NOMO-1 (cell line): ENCODE results near the gene IQCK.
"Not testable (repeated sequence)": the region's sequence is repeated elsewhere in the genome, so short reads cannot be mapped to it uniquely, and the experiment has no call there.

Experiments
- DNase-seq, 2 experiments: peaks; one replicate each; lab custom pipeline; 2025; ENCODE audit not compliant: unreplicated experiment in 2 of 2; lab: John Stamatoyannopoulos, UW

The IQCK gene

GRCh38 chr16:19715566-19715965 is 2.5 kb upstream of the IQCK start:
- DNase-seq: no peak

- no peak for DNase-seq
Observed at GRCh38 chr16:19716183-19716582, 1.9 kb upstream of the IQCK start.

GRCh38 chr16:19716728-19717127 is 1.3 kb upstream of the IQCK start:
- not testable (repeated sequence) for DNase-seq

GRCh38 chr16:19717314-19717713 is 757 bp upstream of the IQCK start:
- peak in 1 of 2 experiments; percentile 8 for DNase-seq

GRCh38 chr16:19718624-19718965 is 524 bp downstream of the IQCK start:
- DNase-seq: peak in 1 of 2 experiments; percentile 16

GRCh38 chr16:19722269-19722952 is 4.3 kb downstream of the IQCK start:
- no peak for DNase-seq

DNA sequence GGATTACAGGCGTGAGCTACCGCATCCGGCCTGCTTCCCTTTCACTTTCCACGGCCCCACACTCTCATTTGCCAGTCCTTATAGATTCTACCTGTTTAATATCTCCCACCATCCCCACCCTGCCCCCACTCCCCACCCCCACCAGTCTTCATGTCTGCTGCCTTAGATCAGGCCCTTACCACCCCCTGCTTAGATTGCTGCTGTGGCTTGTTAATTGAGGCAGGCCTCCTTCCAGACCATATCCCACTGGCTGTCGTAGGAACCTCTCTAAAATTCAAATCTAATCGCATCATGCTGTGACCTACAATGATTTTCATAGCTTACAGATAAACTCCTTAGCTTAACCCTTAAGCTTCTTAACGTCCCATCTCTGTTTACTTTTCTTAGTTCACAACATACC is 4.9 kb downstream of the IQCK start:
- DNase-seq: no peak

DNA sequence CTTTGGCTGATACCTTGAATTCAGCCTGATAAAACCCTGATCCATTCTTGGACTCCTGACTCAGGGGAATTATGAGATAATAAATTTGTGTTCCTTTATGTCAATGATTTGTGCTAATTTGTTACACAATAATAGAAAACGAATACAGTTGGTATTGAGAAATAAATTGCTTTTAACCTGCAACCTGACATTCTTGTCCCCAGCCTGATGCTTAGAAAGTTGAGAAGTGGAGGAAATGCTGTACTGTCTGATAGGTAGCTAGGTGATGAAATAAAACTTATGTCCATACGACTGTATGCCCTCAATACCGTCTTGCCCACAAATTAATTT is 10.5 kb downstream of the IQCK start:
- no peak for DNase-seq

GRCh38 chr16:19733551-19733950 is 15.5 kb downstream of the IQCK start:
- DNase-seq: no peak

DNA sequence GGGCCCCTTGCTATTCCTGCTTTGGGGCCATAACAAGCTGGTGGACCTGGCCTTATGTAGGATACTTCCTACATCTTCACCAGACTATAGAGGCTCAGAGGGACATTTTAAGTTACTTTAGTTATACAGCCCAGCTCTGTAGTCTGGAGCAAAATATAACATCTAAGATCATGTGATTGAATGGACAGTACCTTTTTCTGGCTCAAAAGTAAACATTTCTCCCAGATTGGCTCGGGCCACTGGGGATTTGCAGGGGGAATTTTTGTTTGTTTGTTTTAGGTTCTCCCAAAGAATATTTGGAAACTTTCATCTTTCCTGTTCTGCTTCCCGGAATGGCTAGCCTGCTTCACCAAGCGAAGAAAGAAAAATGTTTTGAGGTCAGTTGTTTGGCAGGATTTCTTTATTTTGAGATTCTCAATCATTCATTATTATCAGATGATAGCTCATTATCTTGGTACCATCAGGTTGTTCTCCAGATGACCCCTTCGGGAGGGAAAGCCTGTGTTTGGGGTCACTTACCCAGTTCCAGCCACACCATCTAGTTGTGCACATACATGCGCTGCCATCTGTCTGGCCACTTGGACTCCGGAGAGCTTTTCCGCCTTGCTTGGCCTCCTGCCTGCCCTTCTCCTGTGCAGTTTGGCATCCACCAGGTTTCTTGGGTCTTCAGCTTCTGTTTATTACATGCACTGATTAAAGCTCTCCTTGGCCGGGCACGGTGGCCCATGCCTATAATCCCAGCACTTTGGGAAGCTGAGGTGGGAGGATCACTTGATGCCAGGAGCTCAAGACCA is 17.2 kb downstream of the IQCK start:
- DNase-seq: no peak

DNA sequence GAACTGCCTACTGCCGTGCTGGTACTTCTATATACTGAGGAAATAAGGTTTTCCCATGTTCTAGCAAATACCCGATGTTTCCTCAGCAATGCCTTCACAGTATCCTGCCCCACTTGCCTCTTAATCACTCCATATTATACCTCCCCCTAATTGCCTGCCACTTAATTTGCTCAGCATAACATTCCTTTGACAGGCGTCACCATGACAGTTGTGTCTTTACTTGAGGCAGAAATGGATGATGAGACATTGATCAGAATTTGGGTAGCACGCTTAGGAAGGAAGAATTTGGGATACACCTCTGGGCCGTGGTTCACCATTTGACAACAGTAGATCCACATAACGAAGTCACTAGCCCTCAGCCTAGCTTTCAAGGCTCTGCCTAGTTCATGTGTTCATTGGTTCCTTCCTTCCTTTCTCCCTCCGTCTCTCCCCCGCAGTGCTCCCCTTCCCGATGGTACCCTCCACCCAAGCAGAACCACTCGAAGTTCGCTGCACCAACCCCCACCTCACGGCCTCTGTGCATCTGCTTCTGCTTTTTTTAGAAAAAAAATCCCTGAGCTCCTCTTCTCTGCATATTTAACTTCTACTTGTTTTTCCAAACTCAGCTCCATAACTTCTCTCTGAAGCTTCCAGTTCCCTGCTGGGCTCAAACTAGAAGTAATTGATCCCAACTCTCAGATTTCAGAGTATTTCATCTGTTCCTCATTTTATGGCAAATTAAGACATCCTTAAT is 19.4 kb downstream of the IQCK start:
- no peak for DNase-seq

- no peak for DNase-seq
Observed at GRCh38 chr16:19741354-19741753, 23.3 kb downstream of the IQCK start.

GRCh38 chr16:19743816-19744159 is 25.7 kb downstream of the IQCK start:
- no peak for DNase-seq

DNA sequence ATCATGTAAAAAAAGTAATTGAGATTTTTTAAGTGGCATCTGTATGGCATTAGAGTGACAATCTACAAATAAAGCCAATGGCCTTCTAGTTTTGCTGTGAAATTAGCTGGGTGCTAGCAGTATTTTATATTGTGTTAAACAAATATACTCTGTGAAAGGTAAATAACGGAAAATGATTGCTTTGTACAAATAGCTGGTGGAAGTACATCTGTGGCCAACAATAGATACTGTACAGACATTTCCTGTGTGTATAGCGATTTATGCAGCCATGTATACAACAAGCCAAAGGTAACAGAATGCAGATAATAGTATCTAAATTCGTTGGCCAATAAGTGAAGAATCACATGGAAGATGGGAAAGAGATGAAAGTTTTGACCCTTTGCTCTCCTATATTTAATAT is 26.6 kb downstream of the IQCK start:
- no peak for DNase-seq

DNA sequence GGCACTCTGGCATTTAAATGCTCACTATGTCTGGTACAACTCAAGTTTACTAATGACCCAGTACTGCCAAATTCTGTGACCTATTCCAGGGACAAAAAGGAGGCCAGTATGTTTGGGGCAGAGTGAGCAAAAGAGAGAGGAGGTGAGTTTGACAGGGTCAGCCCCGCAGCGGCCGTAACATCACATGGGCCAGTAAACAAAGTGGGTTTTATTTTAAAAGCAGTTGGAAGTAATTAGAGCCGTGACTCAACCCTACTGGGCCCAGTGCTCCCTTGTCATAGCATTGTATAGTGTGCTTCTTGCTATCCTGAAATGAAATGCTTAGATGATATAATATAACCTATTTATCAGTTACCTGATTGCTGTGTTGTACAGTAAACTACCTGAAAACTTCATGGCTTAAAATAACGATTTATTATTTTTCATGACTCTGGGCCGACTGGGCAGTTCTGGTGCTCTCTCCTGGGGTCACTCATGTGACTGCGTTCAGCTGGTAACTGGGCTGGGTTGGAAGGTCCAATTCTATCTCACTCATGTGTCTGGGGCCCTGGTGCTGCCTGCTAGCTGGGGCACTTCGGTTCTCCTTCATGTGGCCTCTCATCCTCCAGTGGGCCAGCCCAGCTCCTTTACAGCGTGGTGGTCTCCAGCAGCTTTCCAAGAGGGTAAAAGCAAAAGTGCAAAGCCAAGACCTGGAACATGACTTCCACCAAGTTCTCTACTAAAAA is 27.4 kb downstream of the IQCK start:
- DNase-seq: no peak

DNA sequence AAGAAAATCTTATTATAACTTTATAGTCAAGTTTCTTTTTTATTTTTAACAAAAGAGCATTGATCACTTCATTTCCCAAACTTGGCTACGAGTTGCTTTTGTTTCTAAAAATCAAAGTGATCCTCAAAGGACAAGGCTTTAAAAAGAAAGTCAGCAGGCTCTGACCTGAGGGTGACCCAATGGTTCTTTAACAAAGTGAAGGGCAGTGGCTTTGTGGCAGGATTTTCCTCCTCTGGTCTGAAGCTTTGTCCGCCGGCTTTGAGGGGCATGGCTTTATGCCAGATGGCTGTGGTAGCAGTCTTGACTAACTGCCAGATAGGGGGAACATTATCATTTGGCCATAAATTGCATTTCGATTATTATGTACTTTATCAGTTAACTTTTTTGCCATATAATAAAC is 28.5 kb downstream of the IQCK start:
- DNase-seq: no peak

- DNase-seq: no peak
Observed at GRCh38 chr16:19748389-19749168, 30.5 kb downstream of the IQCK start.

- DNase-seq: no peak
Observed at GRCh38 chr16:19749571-19750080, 31.6 kb downstream of the IQCK start.

- DNase-seq: no peak
Observed at GRCh38 chr16:19751478-19752385, 33.7 kb downstream of the IQCK start.
